ENCODE measurements around the gene KDM4B.

Gene KDM4B

GRCh38 chr19:5055457-5055776 lies 86.5 kb downstream of the KDM4B start:
- no peaks in the 10 kb centered on the region for H3K4me1 ChIP-seq (ENCODE audit: control insufficient read depth in 1 of 2, insufficient read depth in 2 of 2, low read length in 2 of 2)
- no peak overlapping the region for H3K9ac ChIP-seq (ENCODE audit: low read depth in 1 of 2, low read length in 2 of 2)
- peaks cover 0 to 25% of the 10 kb centered on the region in 2 donors for H3K36me3 ChIP-seq (ENCODE audit: control insufficient read depth in 1 of 2, insufficient read depth in 2 of 2, low read length in 2 of 2)
- H3K4me3 ChIP-seq (ENCODE audit: low read depth in 1 of 2, low read length in 2 of 2), result no peak overlapping the region
- no peaks in the 10 kb centered on the region for H3K9me3 ChIP-seq (ENCODE audit: control insufficient read depth in 1 of 2, low read length in 2 of 2)
- no peak overlapping the region for H3K27ac ChIP-seq (ENCODE audit: low read depth, low read length)
- no peaks in the 10 kb centered on the region for H3K27me3 ChIP-seq (ENCODE audit: control insufficient read depth in 1 of 2, insufficient read depth in 2 of 2, low read length in 2 of 2)

GRCh38 chr19:5057860-5058259 lies 88.9 kb downstream of the KDM4B start:
- Histone ChIP-seq H3K27ac (ENCODE audit: low read depth, low read length) (no peak overlapping the region), H3K9me3 (ENCODE audit: control insufficient read depth in 1 of 2, low read length in 2 of 2) (peaks cover 6% of the 10 kb centered on the region in 2 donors), H3K27me3 (ENCODE audit: control insufficient read depth in 1 of 2, insufficient read depth in 2 of 2, low read length in 2 of 2) (no peaks in the 10 kb centered on the region), H3K9ac (ENCODE audit: low read depth in 1 of 2, low read length in 2 of 2) (no peak overlapping the region), H3K4me1 (ENCODE audit: control insufficient read depth in 1 of 2, insufficient read depth in 2 of 2, low read length in 2 of 2) (no peaks in the 10 kb centered on the region), H3K36me3 (ENCODE audit: control insufficient read depth in 1 of 2, insufficient read depth in 2 of 2, low read length in 2 of 2) (peaks cover 7 to 29% of the 10 kb centered on the region in 2 donors), H3K4me3 (ENCODE audit: low read depth in 1 of 2, low read length in 2 of 2) (no peak overlapping the region)

- Histone ChIP-seq H3K27ac (ENCODE audit: low read depth, low read length) (no peak overlapping the region), H3K4me1 (ENCODE audit: control insufficient read depth in 1 of 2, insufficient read depth in 2 of 2, low read length in 2 of 2) (no peaks in the 10 kb centered on the region), H3K9ac (ENCODE audit: low read depth in 1 of 2, low read length in 2 of 2) (no peak overlapping the region), H3K4me3 (ENCODE audit: low read depth in 1 of 2, low read length in 2 of 2) (no peak overlapping the region), H3K27me3 (ENCODE audit: control insufficient read depth in 1 of 2, insufficient read depth in 2 of 2, low read length in 2 of 2) (no peaks in the 10 kb centered on the region), H3K36me3 (ENCODE audit: control insufficient read depth in 1 of 2, insufficient read depth in 2 of 2, low read length in 2 of 2) (peaks cover 10 to 33% of the 10 kb centered on the region in 2 donors), H3K9me3 (ENCODE audit: control insufficient read depth in 1 of 2, low read length in 2 of 2) (peaks cover 6 to 9% of the 10 kb centered on the region in 2 donors)
These were observed 89.8 kb downstream of the KDM4B start for GRCh38 chr19:5058521-5059212.

GRCh38 chr19:5059213-5059574 lies 90.3 kb downstream of the KDM4B start:
- Histone ChIP-seq H3K4me3 (ENCODE audit: low read depth in 1 of 2, low read length in 2 of 2) (no peak overlapping the region), H3K9ac (ENCODE audit: low read depth in 1 of 2, low read length in 2 of 2) (no peak overlapping the region), H3K27me3 (ENCODE audit: control insufficient read depth in 1 of 2, insufficient read depth in 2 of 2, low read length in 2 of 2) (no peaks in the 10 kb centered on the region), H3K4me1 (ENCODE audit: control insufficient read depth in 1 of 2, insufficient read depth in 2 of 2, low read length in 2 of 2) (no peaks in the 10 kb centered on the region), H3K9me3 (ENCODE audit: control insufficient read depth in 1 of 2, low read length in 2 of 2) (peaks cover 6 to 9% of the 10 kb centered on the region in 2 donors), H3K36me3 (ENCODE audit: control insufficient read depth in 1 of 2, insufficient read depth in 2 of 2, low read length in 2 of 2) (peaks cover 10 to 31% of the 10 kb centered on the region in 2 donors), H3K27ac (ENCODE audit: low read depth, low read length) (no peak overlapping the region)

- no peak overlapping the region for H3K9ac ChIP-seq (ENCODE audit: low read depth in 1 of 2, low read length in 2 of 2)
- no peak overlapping the region for H3K27ac ChIP-seq (ENCODE audit: low read depth, low read length)
- no peaks in the 10 kb centered on the region for H3K4me1 ChIP-seq (ENCODE audit: control insufficient read depth in 1 of 2, insufficient read depth in 2 of 2, low read length in 2 of 2)
- peaks cover 6 to 9% of the 10 kb centered on the region in 2 donors for H3K9me3 ChIP-seq (ENCODE audit: control insufficient read depth in 1 of 2, low read length in 2 of 2)
- no peak overlapping the region for H3K4me3 ChIP-seq (ENCODE audit: low read depth in 1 of 2, low read length in 2 of 2)
- peaks cover 10 to 29% of the 10 kb centered on the region in 2 donors for H3K36me3 ChIP-seq (ENCODE audit: control insufficient read depth in 1 of 2, insufficient read depth in 2 of 2, low read length in 2 of 2)
- no peaks in the 10 kb centered on the region for H3K27me3 ChIP-seq (ENCODE audit: control insufficient read depth in 1 of 2, insufficient read depth in 2 of 2, low read length in 2 of 2)
These were observed 90.9 kb downstream of the KDM4B start for GRCh38 chr19:5059793-5060192.

GRCh38 chr19:5062195-5062594 lies 93.3 kb downstream of the KDM4B start:
- H3K4me3 ChIP-seq (ENCODE audit: low read depth in 1 of 2, low read length in 2 of 2), result no peak overlapping the region
- no peak overlapping the region for H3K27ac ChIP-seq (ENCODE audit: low read depth, low read length)
- peaks cover 10 to 28% of the 10 kb centered on the region in 2 donors for H3K36me3 ChIP-seq (ENCODE audit: control insufficient read depth in 1 of 2, insufficient read depth in 2 of 2, low read length in 2 of 2)
- no peaks in the 10 kb centered on the region for H3K4me1 ChIP-seq (ENCODE audit: control insufficient read depth in 1 of 2, insufficient read depth in 2 of 2, low read length in 2 of 2)
- H3K9ac ChIP-seq (ENCODE audit: low read depth in 1 of 2, low read length in 2 of 2), result no peak overlapping the region
- H3K27me3 ChIP-seq (ENCODE audit: control insufficient read depth in 1 of 2, insufficient read depth in 2 of 2, low read length in 2 of 2), result no peaks in the 10 kb centered on the region
- peaks cover 6 to 9% of the 10 kb centered on the region in 2 donors for H3K9me3 ChIP-seq (ENCODE audit: control insufficient read depth in 1 of 2, low read length in 2 of 2)

GRCh38 chr19:5062799-5063198 lies 93.9 kb downstream of the KDM4B start:
- Histone ChIP-seq H3K9me3 (ENCODE audit: control insufficient read depth in 1 of 2, low read length in 2 of 2) (peaks cover 6 to 9% of the 10 kb centered on the region in 2 donors), H3K27ac (ENCODE audit: low read depth, low read length) (no peak overlapping the region), H3K27me3 (ENCODE audit: control insufficient read depth in 1 of 2, insufficient read depth in 2 of 2, low read length in 2 of 2) (no peaks in the 10 kb centered on the region), H3K9ac (ENCODE audit: low read depth in 1 of 2, low read length in 2 of 2) (no peak overlapping the region), H3K4me1 (ENCODE audit: control insufficient read depth in 1 of 2, insufficient read depth in 2 of 2, low read length in 2 of 2) (peaks cover 0 to 3% of the 10 kb centered on the region in 2 donors), H3K4me3 (ENCODE audit: low read depth in 1 of 2, low read length in 2 of 2) (no peak overlapping the region), H3K36me3 (ENCODE audit: control insufficient read depth in 1 of 2, insufficient read depth in 2 of 2, low read length in 2 of 2) (peaks cover 10 to 22% of the 10 kb centered on the region in 2 donors)

GRCh38 chr19:5063873-5064645 lies 95.1 kb downstream of the KDM4B start:
- Histone ChIP-seq H3K4me1 (ENCODE audit: control insufficient read depth in 1 of 2, insufficient read depth in 2 of 2, low read length in 2 of 2) (peaks cover 8 to 9% of the 10 kb centered on the region in 2 donors), H3K9me3 (ENCODE audit: control insufficient read depth in 1 of 2, low read length in 2 of 2) (peaks cover 6 to 9% of the 10 kb centered on the region in 2 donors), H3K27me3 (ENCODE audit: control insufficient read depth in 1 of 2, insufficient read depth in 2 of 2, low read length in 2 of 2) (no peaks in the 10 kb centered on the region), H3K9ac (ENCODE audit: low read depth in 1 of 2, low read length in 2 of 2) (no peak overlapping the region), H3K4me3 (ENCODE audit: low read depth in 1 of 2, low read length in 2 of 2) (no peak overlapping the region), H3K27ac (ENCODE audit: low read depth, low read length) (no peak overlapping the region), H3K36me3 (ENCODE audit: control insufficient read depth in 1 of 2, insufficient read depth in 2 of 2, low read length in 2 of 2) (peaks cover 10 to 22% of the 10 kb centered on the region in 2 donors)

GRCh38 chr19:5064896-5065295 lies 96.0 kb downstream of the KDM4B start:
- Histone ChIP-seq H3K9ac (ENCODE audit: low read depth in 1 of 2, low read length in 2 of 2) (no peak overlapping the region), H3K36me3 (ENCODE audit: control insufficient read depth in 1 of 2, insufficient read depth in 2 of 2, low read length in 2 of 2) (peaks cover 10 to 22% of the 10 kb centered on the region in 2 donors), H3K27me3 (ENCODE audit: control insufficient read depth in 1 of 2, insufficient read depth in 2 of 2, low read length in 2 of 2) (no peaks in the 10 kb centered on the region), H3K4me3 (ENCODE audit: low read depth in 1 of 2, low read length in 2 of 2) (no peak overlapping the region), H3K4me1 (ENCODE audit: control insufficient read depth in 1 of 2, insufficient read depth in 2 of 2, low read length in 2 of 2) (peaks cover 8 to 9% of the 10 kb centered on the region in 2 donors), H3K27ac (ENCODE audit: low read depth, low read length) (no peak overlapping the region), H3K9me3 (ENCODE audit: control insufficient read depth in 1 of 2, low read length in 2 of 2) (peaks cover 6 to 9% of the 10 kb centered on the region in 2 donors)

- Histone ChIP-seq H3K9me3 (ENCODE audit: control insufficient read depth in 1 of 2, low read length in 2 of 2) (peaks cover 6 to 9% of the 10 kb centered on the region in 2 donors), H3K27ac (ENCODE audit: low read depth, low read length) (no peak overlapping the region), H3K9ac (ENCODE audit: low read depth in 1 of 2, low read length in 2 of 2) (no peak overlapping the region), H3K4me3 (ENCODE audit: low read depth in 1 of 2, low read length in 2 of 2) (no peak overlapping the region), H3K27me3 (ENCODE audit: control insufficient read depth in 1 of 2, insufficient read depth in 2 of 2, low read length in 2 of 2) (no peaks in the 10 kb centered on the region), H3K36me3 (ENCODE audit: control insufficient read depth in 1 of 2, insufficient read depth in 2 of 2, low read length in 2 of 2) (peaks cover 10 to 22% of the 10 kb centered on the region in 2 donors), H3K4me1 (ENCODE audit: control insufficient read depth in 1 of 2, insufficient read depth in 2 of 2, low read length in 2 of 2) (peaks cover 8 to 9% of the 10 kb centered on the region in 2 donors)
These were observed 96.8 kb downstream of the KDM4B start for GRCh38 chr19:5065663-5066093.

All from duodenal mucosa (tissue), 2 donors.